Endodermal cell (in vitro differentiated cells): ENCODE data around the gene NUDT4B. TPM values are rescaled to one million over a fixed set of nuclear protein-coding genes. Genes with fewer than 3 reads are reported as not detected.
"Not testable (repeated sequence)": the region's sequence is repeated elsewhere in the genome, so short reads cannot be mapped to it uniquely, and the experiment has no call there.

ENCODE experiments used
- DNase-seq: peaks from one replicate; pipeline ENCODE4 v3.0.0-alpha.2; 2017
- H3K27ac ChIP-seq: 2 replicates; pipeline ENCODE4 v1.5.1; 2013; ENCODE audit warnings: mild to moderate bottlenecking, low read depth, low read length, moderate library complexity
- H3K27me3 ChIP-seq: 2 replicates; pipeline ENCODE4 v1.6.1; 2013; ENCODE audit warnings: mild to moderate bottlenecking, low read length, moderate library complexity; ENCODE audit not compliant: insufficient read depth, control insufficient read depth, poor library complexity, severe bottlenecking
- H3K36me3 ChIP-seq: 2 replicates; pipeline ENCODE4 v1.7.0; 2013; ENCODE audit warnings: mild to moderate bottlenecking, low read length, moderate library complexity; ENCODE audit not compliant: control insufficient read depth, insufficient read depth
- H3K4me1 ChIP-seq: one replicate; pipeline ENCODE4 v1.7.0; 2013; ENCODE audit warnings: low read length; ENCODE audit not compliant: control insufficient read depth, insufficient read depth
- H3K4me3 ChIP-seq: 2 replicates; pipeline ENCODE4 v1.5.1; 2013; ENCODE audit warnings: mild to moderate bottlenecking, low read length, moderate library complexity
- H3K9ac ChIP-seq: 2 replicates; pipeline ENCODE4 v1.6.1; 2013; ENCODE audit warnings: mild to moderate bottlenecking, low read length, moderate library complexity; ENCODE audit not compliant: poor library complexity, severe bottlenecking; ENCODE audit errors: extremely low read depth
- H3K9me3 ChIP-seq: 2 replicates; pipeline ENCODE4 v1.6.1; 2013; ENCODE audit warnings: mild to moderate bottlenecking, low read length, moderate library complexity; ENCODE audit not compliant: control insufficient read depth
- H3K27ac Mint-ChIP-seq: 2 replicates; pipeline ENCODE4 v1.8.0; 2020; ENCODE audit warnings: mixed read lengths
- H3K27me3 Mint-ChIP-seq: 2 replicates; pipeline ENCODE4 v1.8.0; 2021; ENCODE audit warnings: mild to moderate bottlenecking, mixed read lengths; ENCODE audit not compliant: insufficient read depth
- H3K36me3 Mint-ChIP-seq: 2 replicates; pipeline ENCODE4 v1.8.0; 2020; ENCODE audit warnings: low read depth, mixed read lengths
- H3K4me1 Mint-ChIP-seq: 2 replicates; pipeline ENCODE4 v1.8.0; 2020; ENCODE audit warnings: mixed read lengths
- H3K4me3 Mint-ChIP-seq: 2 replicates; pipeline ENCODE4 v1.8.0; 2020; ENCODE audit warnings: mild to moderate bottlenecking, moderate library complexity, mixed read lengths
- H3K9me3 Mint-ChIP-seq: 2 replicates; pipeline ENCODE4 v1.8.0; 2020; ENCODE audit warnings: mild to moderate bottlenecking, mixed read lengths
- WGBS, 2 experiments: methylation state at CpG; one replicate each; pipeline versions ENCODE4 v1.1.5 to v1.1.7; 2013; ENCODE audit warnings: missing lambda C conversion rate in 2 of 2, mixed read lengths in 1 of 2; ENCODE audit not compliant: insufficient coverage in 1 of 2, insufficient read length in 1 of 2; 5-methylcytosine and 5-hydroxymethylcytosine counted together
- long read RNA-seq, 4 experiments: library from polyadenylated mRNA in 2 of 4; library from RNA in 1 of 4; library from capped mRNA in 1 of 4; stranded (forward) in 3 of 4; unstranded in 1 of 4; transcript quantifications; one replicate each; pipeline ENCODE4 v2.0.0, GENCODE V29; 2020 to 2021; ENCODE audit warnings: inconsistent platforms in 1 of 4
- polyA plus RNA-seq, 2 experiments: library from polyadenylated mRNA; stranded (reverse); fragments of 50-300 nt; gene quantifications; one replicate each; pipeline ENCODE4 v1.2.3, GENCODE V29; 2013
- total RNA-seq, 2 donors: library from RNA; stranded (reverse); fragmentation: NEBNext Ultra II Directional in 1 of 2; extraction: Animal tissue kit (Norgen Biotek cat#: 25700) in 1 of 2; gene quantifications; 2 replicates in 1 of 2; 3 replicates in 1 of 2; pipeline ENCODE4 v1.2.1, GENCODE V29; 2021

Gene NUDT4B
- 1 to 10 TPM in 1 of 2 donors, under 1 TPM in 1; 0.71 to 1.5 TPM for total RNA-seq
- polyA plus RNA-seq (2013, experiment 1 of 2): 17.7 TPM
- 15.2 TPM for polyA plus RNA-seq (2013, experiment 2 of 2)
- long read RNA-seq, experiment 1, partial matches to known transcripts: 0 of 4 reads
- long read RNA-seq, experiment 1, other reads (novel, unspliced or antisense): 0 of 4 reads
- long read RNA-seq, experiment 2, transcript NUDT4B-201 (1 exons, 1,206 nt): major isoform, 5 of 5 reads
- long read RNA-seq, experiment 2, partial matches to known transcripts: 0 of 5 reads
- long read RNA-seq, experiment 2, other reads (novel, unspliced or antisense): 0 of 5 reads
- long read RNA-seq, experiment 3, partial matches to known transcripts: 0 of 1 reads
- long read RNA-seq, experiment 3, other reads (novel, unspliced or antisense): 0 of 1 reads
- long read RNA-seq, experiment 4, partial matches to known transcripts: 0 of 1 reads
- long read RNA-seq, experiment 4, other reads (novel, unspliced or antisense): 0 of 1 reads

DNA sequence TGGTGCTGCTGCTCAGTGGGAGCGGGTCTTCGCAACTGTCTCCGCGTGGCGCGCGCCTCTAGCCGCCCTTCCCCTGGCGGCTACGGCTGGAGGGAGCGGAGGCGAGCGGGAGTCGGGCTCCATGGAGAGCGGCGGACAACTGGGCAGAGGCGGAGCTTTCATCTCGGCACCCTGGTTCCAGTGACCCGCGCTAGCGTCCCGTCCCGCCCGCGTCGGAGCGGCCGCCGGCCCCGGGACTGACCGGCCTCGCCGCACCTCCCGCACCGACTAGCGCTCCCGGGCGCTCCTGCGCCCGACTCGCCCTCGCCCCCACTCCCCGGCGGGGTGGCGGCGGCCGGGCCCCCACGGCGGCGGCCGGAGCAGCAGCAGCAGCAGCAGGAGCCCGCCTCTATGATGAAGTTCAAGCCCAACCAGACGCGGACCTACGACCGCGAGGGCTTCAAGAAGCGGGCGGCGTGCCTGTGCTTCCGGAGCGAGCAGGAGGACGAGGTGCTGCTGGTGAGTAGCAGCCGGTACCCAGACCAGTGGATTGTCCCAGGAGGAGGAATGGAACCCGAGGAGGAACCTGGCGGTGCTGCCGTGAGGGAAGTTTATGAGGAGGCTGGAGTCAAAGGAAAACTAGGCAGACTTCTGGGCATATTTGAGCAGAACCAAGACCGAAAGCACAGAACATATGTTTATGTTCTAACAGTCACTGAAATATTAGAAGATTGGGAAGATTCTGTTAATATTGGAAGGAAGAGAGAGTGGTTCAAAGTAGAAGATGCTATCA is at the start of gene NUDT4B:
NUDT4B (plus strand) TSS at position 212 of the 772 bp plus-strand sequence; CDS start at position 391, 179 bp downstream.
- H3K27ac ChIP-seq, H3K9me3 Mint-ChIP-seq, H3K9ac ChIP-seq, H3K36me3 ChIP-seq, H3K36me3 Mint-ChIP-seq, H3K27ac Mint-ChIP-seq, H3K9me3 ChIP-seq, H3K4me3 ChIP-seq, H3K27me3 ChIP-seq, H3K27me3 Mint-ChIP-seq, DNase-seq, H3K4me1 Mint-ChIP-seq, H3K4me3 Mint-ChIP-seq, H3K4me1 ChIP-seq: not testable (repeated sequence)
- no CpG with 5 or more reads among the region's 68 CpGs for WGBS, 2 experiments

- not testable (repeated sequence) for H3K36me3 Mint-ChIP-seq, DNase-seq, H3K4me1 Mint-ChIP-seq, H3K4me3 Mint-ChIP-seq, H3K27ac Mint-ChIP-seq, H3K36me3 ChIP-seq, H3K4me1 ChIP-seq, H3K27me3 Mint-ChIP-seq, H3K9me3 ChIP-seq, H3K27ac ChIP-seq, H3K9me3 Mint-ChIP-seq, H3K27me3 ChIP-seq, H3K9ac ChIP-seq, H3K4me3 ChIP-seq
- WGBS, 2 experiments: no CpG with 5 or more reads among the region's 5 CpGs
Measured at GRCh38 chr1:148699357-148699756, 49.2 kb upstream of the NUDT4B start.

- H3K27ac ChIP-seq, H3K4me1 Mint-ChIP-seq, H3K9me3 ChIP-seq, H3K27me3 Mint-ChIP-seq, H3K4me3 Mint-ChIP-seq, H3K9me3 Mint-ChIP-seq, H3K9ac ChIP-seq, H3K27ac Mint-ChIP-seq, H3K4me3 ChIP-seq, H3K36me3 ChIP-seq, DNase-seq, H3K27me3 ChIP-seq, H3K4me1 ChIP-seq, H3K36me3 Mint-ChIP-seq: not testable (repeated sequence)
- no CpG with 5 or more reads among the region's 1 CpG for WGBS, 2 experiments
Measured at GRCh38 chr1:148702242-148702641, 46.3 kb upstream of the NUDT4B start.

DNA sequence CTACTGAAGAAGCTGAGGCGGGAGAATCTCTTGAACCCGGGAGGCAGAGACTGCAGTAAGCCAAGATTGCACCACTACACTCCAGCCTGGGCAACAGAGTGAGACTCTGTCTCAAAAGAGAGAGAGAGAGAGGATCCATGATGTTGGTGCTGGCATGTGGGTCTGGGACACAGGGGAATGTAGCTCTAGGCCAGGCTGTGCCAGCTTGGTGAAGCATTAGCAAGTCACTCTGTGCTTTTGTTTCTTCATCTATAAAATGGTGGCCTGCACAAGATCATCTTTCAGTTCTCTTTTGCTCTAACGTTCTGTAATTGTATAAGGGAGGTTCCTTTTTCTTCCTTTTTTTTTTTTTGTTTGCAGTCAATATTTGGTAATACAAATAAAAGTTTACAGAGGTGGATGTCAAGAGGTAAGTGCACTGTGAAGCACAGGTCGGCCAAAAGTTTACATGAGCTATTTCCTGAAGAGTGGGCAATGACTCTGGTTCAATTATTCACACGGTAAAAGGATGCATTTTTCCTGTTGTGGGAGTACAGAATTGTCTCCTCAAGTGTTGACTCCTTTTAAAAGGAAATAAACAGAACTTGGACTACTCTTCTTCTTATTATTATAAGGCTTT is 44.5 kb upstream of the NUDT4B start:
- H3K9me3 Mint-ChIP-seq, H3K27me3 ChIP-seq, H3K4me3 Mint-ChIP-seq, H3K27ac ChIP-seq, H3K36me3 ChIP-seq, H3K9me3 ChIP-seq, H3K27me3 Mint-ChIP-seq, H3K36me3 Mint-ChIP-seq, H3K27ac Mint-ChIP-seq, H3K4me1 Mint-ChIP-seq, DNase-seq, H3K4me1 ChIP-seq, H3K9ac ChIP-seq, H3K4me3 ChIP-seq: not testable (repeated sequence)
- WGBS, 2 experiments: no CpG with 5 or more reads among the region's 5 CpGs

- not testable (repeated sequence) for H3K27ac ChIP-seq, H3K27me3 ChIP-seq, H3K4me1 Mint-ChIP-seq, H3K9me3 ChIP-seq, H3K27ac Mint-ChIP-seq, H3K4me1 ChIP-seq, H3K27me3 Mint-ChIP-seq, H3K4me3 ChIP-seq, H3K9me3 Mint-ChIP-seq, H3K36me3 ChIP-seq, H3K36me3 Mint-ChIP-seq, H3K9ac ChIP-seq, DNase-seq, H3K4me3 Mint-ChIP-seq
- WGBS, 2 experiments: no CpG with 5 or more reads among the region's 4 CpGs
Measured at GRCh38 chr1:148705316-148705948, 43.1 kb upstream of the NUDT4B start.

- DNase-seq, H3K9ac ChIP-seq, H3K4me1 Mint-ChIP-seq, H3K9me3 Mint-ChIP-seq, H3K27me3 ChIP-seq, H3K27ac ChIP-seq, H3K27me3 Mint-ChIP-seq, H3K4me1 ChIP-seq, H3K4me3 Mint-ChIP-seq, H3K36me3 ChIP-seq, H3K4me3 ChIP-seq, H3K36me3 Mint-ChIP-seq, H3K9me3 ChIP-seq, H3K27ac Mint-ChIP-seq: not testable (repeated sequence)
- WGBS, 2 experiments: no CpG with 5 or more reads among the region's 1 CpG
Measured at GRCh38 chr1:148708779-148709333, 39.7 kb upstream of the NUDT4B start.
